HG03575 (cell line): ENCODE measurements around the gene KRTAP10-1.
"Not testable (repeated sequence)": the region's sequence is repeated elsewhere in the genome, so short reads cannot be mapped to it uniquely, and the experiment has no call there.

ENCODE experiments used
- ATAC-seq: cut with Tn5 transposase; IDR thresholded peaks from one replicate; pipeline ENCODE4 v1.9.1; 2021; ENCODE audit not compliant: unreplicated experiment, insufficient number of reproducible peaks, low FRiP score; ENCODE audit errors: extremely low read depth

KRTAP10-1 gene

DNA sequence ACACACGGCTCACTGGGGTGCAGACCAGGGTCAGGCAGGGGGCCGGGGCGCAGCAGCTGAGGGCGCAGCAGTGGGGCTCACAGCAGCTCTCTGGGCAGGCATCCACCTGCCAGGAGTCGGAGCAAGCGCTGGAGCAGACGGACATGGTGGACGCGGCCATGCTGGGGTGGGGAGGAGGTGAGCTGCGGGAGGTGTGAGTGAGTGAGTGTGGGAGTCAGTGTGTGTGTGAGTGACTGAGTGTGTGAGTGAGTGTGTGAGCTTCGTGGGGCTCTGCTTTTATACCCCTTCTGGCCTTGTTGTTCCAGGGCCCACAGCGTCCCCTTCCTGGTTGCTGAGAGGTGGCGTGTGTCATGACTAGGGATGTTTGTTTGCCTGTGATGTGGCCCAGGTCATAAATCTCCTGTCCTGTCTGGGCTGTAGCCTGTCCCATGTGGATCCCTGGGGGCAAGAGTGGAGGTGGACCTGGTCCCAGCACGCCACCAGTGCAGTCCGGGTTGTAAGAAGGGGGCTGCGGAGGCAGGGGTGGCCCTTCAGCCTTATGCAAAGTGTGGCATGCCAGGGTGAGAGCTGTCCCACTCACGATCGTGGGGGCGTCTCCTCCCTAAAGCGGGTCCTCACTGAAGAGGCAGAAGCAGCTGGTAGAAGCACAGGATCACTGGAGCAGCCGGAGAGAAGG lies at the start of gene KRTAP10-1:
KRTAP10-1 (minus strand) TSS at position 205 of the 676 bp plus-strand sequence; CDS start at position 160, 45 bp downstream.
- ATAC-seq: no peak

- no peak for ATAC-seq
These were observed 49.1 kb upstream of the KRTAP10-1 start for GRCh38 chr21:44589094-44589493.

DNA sequence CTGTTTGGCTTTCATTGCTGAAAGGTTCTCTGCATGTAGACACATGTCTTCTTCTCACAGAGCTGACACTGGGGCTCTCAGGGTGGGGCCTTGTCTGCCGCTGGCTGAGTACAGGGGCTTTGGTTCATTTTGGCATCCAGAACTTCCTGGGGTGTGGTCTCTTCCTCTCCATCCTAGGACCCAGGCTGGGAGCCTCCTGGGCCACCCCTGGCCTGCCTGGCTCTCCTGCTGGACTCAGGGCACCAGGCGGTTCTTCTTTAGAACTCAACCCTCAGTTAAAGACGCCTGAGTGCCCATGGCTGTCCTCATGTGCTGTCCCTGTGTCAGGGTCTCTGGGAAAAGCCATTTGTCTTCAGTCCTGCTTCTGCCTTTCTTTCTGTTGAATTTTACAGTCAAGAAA lies 45.9 kb upstream of the KRTAP10-1 start:
- no peak for ATAC-seq

DNA sequence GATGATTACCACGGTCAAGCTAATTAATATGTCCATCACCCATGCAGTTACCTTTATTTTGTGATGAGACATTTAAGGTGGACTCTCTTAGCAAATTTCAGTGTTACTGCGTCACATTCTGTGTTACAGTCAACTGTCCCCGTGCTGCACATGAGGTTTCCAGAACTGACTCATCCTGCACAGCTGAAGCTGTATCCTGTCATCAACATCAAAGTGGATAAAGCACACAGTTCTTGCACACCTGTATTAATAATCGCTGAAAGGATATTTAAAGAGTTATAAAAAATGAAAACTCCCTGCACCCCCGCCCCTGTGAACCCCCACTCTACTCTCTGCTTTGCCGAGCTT lies 43.8 kb upstream of the KRTAP10-1 start:
- ATAC-seq: no peak

- ATAC-seq: no peak
These were observed 43.2 kb upstream of the KRTAP10-1 start for GRCh38 chr21:44583089-44583799.

- ATAC-seq: no peak
These were observed 42.1 kb upstream of the KRTAP10-1 start for GRCh38 chr21:44582055-44582454.

DNA sequence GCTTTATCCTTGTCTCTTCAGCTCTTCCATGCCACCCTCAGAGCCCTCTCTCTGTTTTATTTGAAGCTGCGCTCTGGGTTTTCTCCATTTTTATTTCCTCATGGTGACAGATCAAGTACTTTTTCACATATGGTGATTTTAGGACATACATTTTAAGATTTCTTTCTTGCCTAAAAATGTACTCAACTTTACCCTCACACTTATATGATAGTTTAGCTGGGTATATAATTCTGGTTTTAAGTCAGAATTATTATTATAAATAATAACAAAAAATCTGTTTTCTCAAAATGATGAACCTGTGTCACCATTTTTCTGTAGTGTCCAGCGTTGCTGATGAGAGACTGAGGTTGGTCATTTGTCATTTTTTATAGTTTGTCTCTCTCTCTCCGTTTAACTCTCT lies 41.2 kb upstream of the KRTAP10-1 start:
- ATAC-seq: no peak

DNA sequence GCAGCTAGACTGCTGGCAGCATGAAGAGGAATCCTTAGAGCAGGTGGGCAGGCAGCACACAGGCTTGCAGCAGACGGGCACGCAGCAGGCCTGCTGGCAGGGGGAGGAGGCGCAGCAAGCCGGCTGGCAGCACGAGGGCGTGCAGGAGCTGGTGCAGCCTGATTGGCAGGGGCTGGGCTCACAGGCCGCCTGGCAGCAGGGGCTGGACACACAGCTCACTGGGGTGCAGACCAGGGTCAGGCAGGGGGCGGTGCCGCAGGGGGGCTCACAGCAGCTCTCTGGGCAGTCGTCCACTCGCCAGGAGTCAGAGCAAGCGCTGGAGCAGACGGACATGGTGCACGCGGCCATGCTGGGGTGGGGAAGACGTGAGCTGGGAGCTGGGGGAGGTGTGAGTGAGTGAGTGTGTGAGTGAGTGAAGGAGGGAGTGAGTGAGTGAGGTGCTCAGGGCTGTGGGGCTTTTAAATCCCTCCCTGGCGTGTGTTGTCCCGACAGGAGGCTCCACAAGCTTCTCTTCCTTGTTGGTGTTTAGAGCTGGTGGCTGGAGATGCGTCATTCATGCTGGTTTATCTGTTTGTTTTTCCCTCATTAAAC lies 40.3 kb upstream of the KRTAP10-1 start, which contains the start of gene KRTAP10-5:
KRTAP10-5 (minus strand) TSS at position 374 of the 591 bp plus-strand sequence; CDS start at position 348, 26 bp downstream.
- ATAC-seq: not testable (repeated sequence)

DNA sequence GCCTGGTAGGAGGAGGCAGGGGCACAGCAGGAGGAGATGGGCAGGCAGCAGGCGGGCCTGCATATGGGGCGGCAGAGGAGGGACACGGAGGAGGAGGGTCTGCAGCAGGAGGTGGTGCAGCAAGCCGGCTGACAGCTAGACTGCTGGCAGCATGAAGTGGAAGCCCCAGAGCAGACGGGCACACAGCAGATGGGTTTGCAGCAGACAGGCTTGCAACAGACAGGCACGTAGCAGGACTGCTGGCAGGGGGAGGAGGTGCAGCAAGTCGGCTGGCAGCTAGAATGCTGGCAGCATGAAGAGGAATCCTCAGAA lies 39.8 kb upstream of the KRTAP10-1 start:
- ATAC-seq: no peak

- no peak for ATAC-seq
These were observed 39.2 kb upstream of the KRTAP10-1 start for GRCh38 chr21:44579056-44579832.

- ATAC-seq: no peak
These were observed 38.5 kb upstream of the KRTAP10-1 start for GRCh38 chr21:44578371-44579055.

- no peak for ATAC-seq
These were observed 36.0 kb upstream of the KRTAP10-1 start for GRCh38 chr21:44576025-44576420.

DNA sequence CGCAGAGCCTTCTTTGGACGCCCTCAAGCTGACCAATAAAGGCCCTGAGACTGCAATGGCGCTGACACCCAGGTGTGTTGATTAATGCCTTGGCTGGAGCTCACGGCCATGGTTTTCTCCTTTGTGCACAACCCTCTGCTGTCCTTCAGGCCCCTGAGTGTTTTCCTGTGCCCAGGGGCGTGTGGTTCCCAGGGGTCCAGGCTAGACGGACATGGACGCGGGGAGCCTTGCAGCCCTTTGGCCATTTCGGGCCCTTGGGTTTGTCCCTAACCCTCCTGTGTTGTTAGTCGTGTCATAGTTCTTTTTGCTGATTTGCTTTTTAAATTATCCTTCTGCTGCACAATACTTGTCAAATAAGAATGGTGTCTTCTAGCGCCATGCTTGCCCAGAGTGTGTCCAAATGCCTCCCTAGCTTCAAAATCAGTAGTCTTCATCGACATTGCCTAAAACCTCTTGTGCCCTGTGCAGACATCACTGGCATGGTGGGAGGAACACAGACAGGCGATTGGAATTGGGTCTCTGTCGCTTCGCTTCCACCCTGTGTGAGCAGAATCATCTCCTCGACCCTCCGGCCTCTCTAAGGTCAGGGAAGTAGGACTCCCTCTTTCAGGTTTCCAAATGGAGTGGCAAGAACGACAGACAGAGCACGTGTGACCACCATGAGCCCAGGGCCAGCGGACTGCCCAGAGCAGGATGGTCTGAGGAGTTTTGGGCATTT lies 35.5 kb upstream of the KRTAP10-1 start:
- ATAC-seq: no peak

DNA sequence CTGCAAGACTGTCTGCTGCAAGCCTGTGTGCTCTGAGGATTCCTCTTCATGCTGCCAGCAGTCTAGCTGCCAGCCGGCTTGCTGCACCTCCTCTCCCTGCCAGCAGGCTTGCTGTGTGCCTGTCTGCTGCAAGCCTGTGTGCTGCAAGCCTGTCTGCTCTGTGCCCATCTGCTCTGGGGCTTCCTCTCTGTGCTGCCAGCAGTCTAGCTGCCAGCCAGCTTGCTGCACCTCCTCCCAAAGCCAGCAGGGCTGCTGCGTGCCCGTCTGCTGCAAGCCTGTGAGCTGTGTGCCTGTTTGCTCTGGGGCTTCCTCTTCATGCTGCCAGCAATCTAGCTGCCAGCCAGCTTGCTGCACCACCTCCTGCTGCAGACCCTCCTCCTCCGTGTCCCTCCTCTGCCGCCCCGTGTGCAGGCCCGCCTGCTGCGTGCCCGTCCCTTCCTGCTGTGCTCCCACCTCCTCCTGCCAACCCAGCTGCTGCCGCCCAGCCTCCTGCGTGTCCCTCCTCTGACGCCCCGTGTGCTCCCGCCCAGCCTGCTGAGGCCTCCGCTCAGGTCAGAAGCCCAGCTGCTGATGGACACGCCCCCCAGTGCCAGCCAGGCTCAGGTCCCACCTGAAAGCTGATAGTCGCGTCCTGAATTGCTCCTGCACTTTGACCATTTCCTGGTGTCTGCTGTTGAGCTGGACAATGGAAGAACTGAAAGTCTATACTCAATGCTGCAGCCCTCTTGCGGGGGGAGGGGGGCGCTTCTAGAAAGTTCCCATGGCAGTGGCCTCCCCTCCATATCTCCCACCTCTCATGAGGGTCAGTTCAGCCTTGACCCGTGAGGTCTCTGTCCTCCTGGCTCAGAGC lies 34.7 kb upstream of the KRTAP10-1 start:
- ATAC-seq: no peak

DNA sequence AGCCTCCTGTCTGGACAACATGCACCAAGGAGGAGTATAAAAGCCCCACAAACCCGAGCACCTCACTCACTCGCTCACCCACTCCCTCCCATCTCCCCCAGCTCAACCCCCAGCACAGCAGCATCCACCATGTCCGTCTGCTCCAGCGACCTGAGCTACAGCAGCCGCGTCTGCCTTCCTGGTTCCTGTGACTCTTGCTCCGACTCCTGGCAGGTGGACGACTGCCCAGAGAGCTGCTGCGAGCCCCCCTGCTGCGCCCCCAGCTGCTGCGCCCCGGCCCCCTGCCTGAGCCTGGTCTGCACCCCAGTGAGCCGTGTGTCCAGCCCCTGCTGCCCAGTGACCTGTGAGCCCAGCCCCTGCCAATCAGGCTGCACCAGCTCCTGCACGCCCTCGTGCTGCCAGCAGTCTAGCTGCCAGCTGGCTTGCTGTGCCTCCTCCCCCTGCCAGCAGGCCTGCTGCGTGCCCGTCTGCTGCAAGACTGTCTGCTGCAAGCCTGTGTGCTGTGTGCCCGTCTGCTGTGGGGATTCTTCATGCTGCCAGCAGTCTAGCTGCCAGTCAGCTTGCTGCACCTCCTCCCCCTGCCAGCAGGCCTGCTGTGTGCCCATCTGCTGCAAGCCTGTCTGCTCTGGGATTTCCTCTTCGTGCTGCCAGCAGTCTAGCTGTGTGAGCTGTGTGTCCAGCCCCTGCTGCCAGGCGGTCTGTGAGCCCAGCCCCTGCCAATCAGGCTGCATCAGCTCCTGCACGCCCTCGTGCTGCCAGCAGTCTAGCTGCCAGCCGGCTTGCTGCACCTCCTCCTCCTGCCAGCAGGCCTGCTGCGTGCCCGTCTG lies 33.8 kb upstream of the KRTAP10-1 start, which contains the start of gene KRTAP10-4:
KRTAP10-4 (plus strand) TSS at position 100 of the 827 bp plus-strand sequence; CDS start at position 130, 30 bp downstream.
- ATAC-seq: not testable (repeated sequence)

- no peak for ATAC-seq
These were observed 33.1 kb upstream of the KRTAP10-1 start for GRCh38 chr21:44572959-44573583.
